HepG2 (cell line): ENCODE measurements around the gene SETD1A. TPM values are rescaled to one million over a fixed set of nuclear protein-coding genes. Genes with fewer than 3 reads are reported as not detected.

Source experiments
- BRF2 ChIP-seq: sonication (generic); formaldehyde crosslinking; IDR thresholded peaks from 2 replicates; pipeline ENCODE4 v1.8.1; 2022; ENCODE audit warnings: mild to moderate bottlenecking, missing genetic modification reagents
- DNMT1 ChIP-seq: sonication (generic); formaldehyde crosslinking; IDR thresholded peaks from 2 replicates; pipeline ENCODE4 v1.5.1; 2020; ENCODE audit warnings: mild to moderate bottlenecking, missing genetic modification reagents
- EP300 ChIP-seq, 3 experiments: sonication (generic) in 1 of 3; formaldehyde crosslinking in 1 of 3; IDR thresholded peaks; 2 replicates each; pipeline versions ENCODE4 v1.5.1 to v1.6.1; 2011 to 2020; ENCODE audit warnings: low read depth in 2 of 3, low read length in 2 of 3, borderline replicate concordance in 1 of 3, improper control_type of control experiment in 1 of 3, mild to moderate bottlenecking in 1 of 3, missing genetic modification reagents in 1 of 3, moderate library complexity in 1 of 3
- EZH2 ChIP-seq: conservative IDR thresholded peaks from 2 replicates; pipeline ENCODE4 v1.6.1; 2012; ENCODE audit warnings: mild to moderate bottlenecking, low read depth, low read length, moderate library complexity
- FOXO1 ChIP-seq: sonication (generic); formaldehyde crosslinking; IDR thresholded peaks from 2 replicates; pipeline ENCODE4 v1.4.0; 2020; ENCODE audit warnings: missing genetic modification reagents
- GRHL1 ChIP-seq: sonication (generic); formaldehyde crosslinking; conservative IDR thresholded peaks from 2 replicates; pipeline ENCODE4 v1.8.0; 2022; ENCODE audit warnings: missing genetic modification reagents
- KDM5B ChIP-seq: sonication (generic); formaldehyde crosslinking; IDR thresholded peaks from 2 replicates; pipeline ENCODE4 v1.4.0; 2020; ENCODE audit warnings: missing genetic modification reagents, mild to moderate bottlenecking, borderline replicate concordance
- MED13 ChIP-seq: sonication (generic); formaldehyde crosslinking; IDR thresholded peaks from 2 replicates; pipeline ENCODE4 v1.5.0; 2020; ENCODE audit warnings: missing genetic modification reagents
- MXI1 ChIP-seq: IDR thresholded peaks from 3 replicates; pipeline ENCODE4 v1.6.1; 2012; ENCODE audit warnings: low read depth, low read length, inconsistent platforms, borderline replicate concordance
- NCOA1 ChIP-seq: sonication (generic); formaldehyde crosslinking; IDR thresholded peaks from 2 replicates; pipeline ENCODE4 v1.9.0; 2021; ENCODE audit warnings: missing genetic modification reagents
- NCOA2 ChIP-seq: sonication (generic); formaldehyde crosslinking; IDR thresholded peaks from 2 replicates; pipeline ENCODE4 v1.8.0; 2022; ENCODE audit warnings: inconsistent platforms
- ZNF263 ChIP-seq: sonication (generic); formaldehyde crosslinking; IDR thresholded peaks from 2 replicates; pipeline ENCODE4 v1.4.0; 2020; ENCODE audit warnings: missing genetic modification reagents
- ZNF274 ChIP-seq: sonication (generic); formaldehyde crosslinking; IDR thresholded peaks from 2 replicates; pipeline ENCODE4 v1.5.1; 2020; ENCODE audit warnings: mild to moderate bottlenecking, missing genetic modification reagents
- ZNF296 ChIP-seq: sonication (generic); formaldehyde crosslinking; conservative IDR thresholded peaks from 2 replicates; pipeline ENCODE4 v1.5.0; 2020; ENCODE audit warnings: mild to moderate bottlenecking, missing genetic modification reagents
- ZNF407 ChIP-seq: sonication (generic); formaldehyde crosslinking; IDR thresholded peaks from one replicate; pipeline ENCODE4 v1.5.1; 2020; ENCODE audit warnings: mild to moderate bottlenecking, missing genetic modification reagents; ENCODE audit errors: not compliant biosample characterization
- ZNF567 ChIP-seq: sonication (generic); formaldehyde crosslinking; IDR thresholded peaks from 2 replicates; pipeline ENCODE4 v1.8.1; 2023; ENCODE audit warnings: mild to moderate bottlenecking, missing genetic modification reagents, borderline replicate concordance
- ZNF720 ChIP-seq: sonication (generic); formaldehyde crosslinking; IDR thresholded peaks from 2 replicates; pipeline ENCODE4 v1.4.0; 2020; ENCODE audit warnings: missing genetic modification reagents
- ZNF772 ChIP-seq: sonication (generic); formaldehyde crosslinking; IDR thresholded peaks from 2 replicates; pipeline ENCODE4 v1.5.0; 2020; ENCODE audit warnings: mild to moderate bottlenecking, missing genetic modification reagents
- ZNF883 ChIP-seq: sonication (generic); formaldehyde crosslinking; IDR thresholded peaks from 2 replicates; pipeline ENCODE4 v1.5.1; 2020; ENCODE audit warnings: mild to moderate bottlenecking, missing genetic modification reagents; ENCODE audit errors: not compliant biosample characterization
- polyA plus RNA-seq, 8 experiments: library from polyadenylated mRNA; depleted of rRNA in 3 of 8; stranded (reverse) in 7 of 8; unstranded in 1 of 8; fragments of >200 nt; fragmentation: Illumina TruSeq in 4 of 8; extraction: Trizol in 4 of 8; gene quantifications; 2 replicates each; pipeline versions ENCODE4 v1.2.1 to v1.2.3, GENCODE V29; 2011 to 2016; ENCODE audit warnings: low read depth in 4 of 8, missing spikeins in 1 of 8, mixed read lengths in 1 of 8; ENCODE audit not compliant: insufficient read depth in 1 of 8
- total RNA-seq, 5 experiments: library from RNA; depleted of rRNA; stranded (reverse); fragments of >200 nt; fragmentation: Illumina TruSeq; extraction: Trizol; gene quantifications; 2 replicates each; pipeline ENCODE4 v1.2.3, GENCODE V29; 2016; ENCODE audit warnings: low read depth in 1 of 5

The SETD1A gene
- total and polyA plus RNA-seq, 2 of the 13 experiments (the other 11 are each of a cell fraction or from before 2014, with no cell fraction given) = 3.8 to 5.6 TPM

- no peak for TF ChIP-seq GRHL1 (CRISPR knock-in tag)
- peak; percentile 85; the same call in 2 of the 3 replicates for TF ChIP-seq MXI1
- no peak for TF ChIP-seq ZNF296 (CRISPR knock-in tag)
- peak; percentile 22 to 48; a peak in 2 of 4 replicates for TF ChIP-seq EP300 (IDR thresholded peaks at IDR 0.05; ENCODE audit: low read depth in 2 of 2, low read length in 2 of 2)
- TF ChIP-seq EP300 (CRISPR knock-in tag; IDR thresholded peaks at IDR 0.05; ENCODE audit: borderline replicate concordance) = no peak
- TF ChIP-seq NCOA2 (CRISPR knock-in tag) = peak; percentile 11; the same call in 1 of the 2 replicates
- peak; percentile 75; the same call in 1 of the 2 replicates for TF ChIP-seq ZNF772 (CRISPR knock-in tag)
- 0 out of 2 replicates have a peak, but pooled peaks have one; percentile 2 for TF ChIP-seq NCOA1 (CRISPR knock-in tag)
- no peak for TF ChIP-seq KDM5B (CRISPR knock-in tag)
- TF ChIP-seq MED13 = no peak; the same call in 1 of the 2 replicates
- no peak for TF ChIP-seq ZNF720
- peak; percentile 86; the same call in 1 of the 2 replicates for TF ChIP-seq BRF2 (CRISPR knock-in tag)
- no peak for TF ChIP-seq DNMT1 (CRISPR knock-in tag)
- TF ChIP-seq FOXO1 (CRISPR knock-in tag) = no peak
- TF ChIP-seq EZH2 = no peak
- TF ChIP-seq ZNF883 = no peak
- TF ChIP-seq ZNF407 = no peak
- peak; percentile 44; the same call in 1 of the 2 replicates for TF ChIP-seq ZNF263 (CRISPR knock-in tag)
- TF ChIP-seq ZNF567 (CRISPR knock-in tag) = peak; percentile 79; the same call in 1 of the 2 replicates
- no peak; the same call in 1 of the 2 replicates for TF ChIP-seq ZNF274
Observed at GRCh38 chr16:30922420-30922959, 35.1 kb upstream of the SETD1A start (continued).
